ENCODE data around the gene ZFX.

ZFX gene

GRCh38 chrX:24235084-24235710, 85.7 kb downstream of the ZFX start:
- DNase-seq (ENCODE audit: low read depth), result no peak
- H3K4me3 ChIP-seq (ENCODE audit: control insufficient read depth, low read depth, low read length), result no peak overlapping the region
- no peak for TF ChIP-seq CTCF (conservative IDR thresholded peaks at IDR 0.05; ENCODE audit: control insufficient read depth, insufficient read depth, low read depth, low read length)

GRCh38 chrX:24241822-24242648, 92.5 kb downstream of the ZFX start:
- DNase-seq (ENCODE audit: low read depth), result peak; percentile 63
- peak; percentile 43 for TF ChIP-seq CTCF (conservative IDR thresholded peaks at IDR 0.05; ENCODE audit: control insufficient read depth, insufficient read depth, low read depth, low read length)
- no peak overlapping the region for H3K4me3 ChIP-seq (ENCODE audit: control insufficient read depth, low read depth, low read length)

- H3K4me3 ChIP-seq (ENCODE audit: control insufficient read depth, low read depth, low read length), result no peak overlapping the region
- no peak for TF ChIP-seq CTCF (conservative IDR thresholded peaks at IDR 0.05; ENCODE audit: control insufficient read depth, insufficient read depth, low read depth, low read length)
- peak; percentile 96 for DNase-seq (ENCODE audit: low read depth)
Observed at GRCh38 chrX:24242649-24243175, 93.2 kb downstream of the ZFX start.

- H3K4me3 ChIP-seq (ENCODE audit: control insufficient read depth, low read depth, low read length), result no peak overlapping the region
- DNase-seq (ENCODE audit: low read depth), result no peak
- TF ChIP-seq CTCF (conservative IDR thresholded peaks at IDR 0.05; ENCODE audit: control insufficient read depth, insufficient read depth, low read depth, low read length), result no peak
Observed at GRCh38 chrX:24243188-24243587, 93.7 kb downstream of the ZFX start.

- no peak for TF ChIP-seq CTCF (conservative IDR thresholded peaks at IDR 0.05; ENCODE audit: control insufficient read depth, insufficient read depth, low read depth, low read length)
- H3K4me3 ChIP-seq (ENCODE audit: control insufficient read depth, low read depth, low read length), result no peak overlapping the region
- DNase-seq (ENCODE audit: low read depth), result peak; percentile 69
Observed at GRCh38 chrX:24243692-24244091, 94.2 kb downstream of the ZFX start.

GRCh38 chrX:24245202-24245601, 95.7 kb downstream of the ZFX start:
- H3K4me3 ChIP-seq (ENCODE audit: control insufficient read depth, low read depth, low read length), result no peak overlapping the region
- peak; percentile 71 for DNase-seq (ENCODE audit: low read depth)
- no peak for TF ChIP-seq CTCF (conservative IDR thresholded peaks at IDR 0.05; ENCODE audit: control insufficient read depth, insufficient read depth, low read depth, low read length)

Measured in fibroblast of mammary gland (primary cell).